ENCODE measurements around the gene SERTAD1. TPM values are rescaled to one million over a fixed set of nuclear protein-coding genes. Genes with fewer than 3 reads are reported as not detected.
"Not testable (repeated sequence)": the region's sequence is repeated elsewhere in the genome, so short reads cannot be mapped to it uniquely, and the experiment has no call there.

SERTAD1 gene
- total RNA-seq, 4 donors from 2014 or later, result 17.3 to 45.7 (median 26.6) TPM

DNA sequence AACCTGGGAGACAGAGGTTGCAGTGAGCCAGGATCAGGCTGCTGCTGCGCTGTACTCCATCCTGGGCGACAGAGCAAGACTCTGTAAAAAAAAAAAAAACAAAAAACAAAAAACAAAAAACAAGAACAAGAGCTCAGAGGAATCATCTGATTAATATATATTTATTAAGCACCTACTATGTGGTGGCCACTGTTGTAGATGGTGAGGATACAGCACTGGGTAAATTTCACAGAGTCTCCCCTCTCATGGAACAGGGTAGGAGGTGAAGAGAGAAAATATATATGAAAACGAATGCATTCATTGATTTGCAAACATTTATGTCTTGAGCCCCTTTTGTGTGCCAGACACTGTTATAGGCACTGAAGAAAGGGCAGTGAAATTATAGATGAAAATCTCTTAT lies 5.9 kb upstream of the SERTAD1 start:
- 88 to 92% methylated on average over 3 of the region's 3 CpGs for WGBS, 2 donors
- intact Hi-C loops (cut with DNase I; ENCODE audit: low total_unique reads), result no loop called here
- TF ChIP-seq, protein P1, sequence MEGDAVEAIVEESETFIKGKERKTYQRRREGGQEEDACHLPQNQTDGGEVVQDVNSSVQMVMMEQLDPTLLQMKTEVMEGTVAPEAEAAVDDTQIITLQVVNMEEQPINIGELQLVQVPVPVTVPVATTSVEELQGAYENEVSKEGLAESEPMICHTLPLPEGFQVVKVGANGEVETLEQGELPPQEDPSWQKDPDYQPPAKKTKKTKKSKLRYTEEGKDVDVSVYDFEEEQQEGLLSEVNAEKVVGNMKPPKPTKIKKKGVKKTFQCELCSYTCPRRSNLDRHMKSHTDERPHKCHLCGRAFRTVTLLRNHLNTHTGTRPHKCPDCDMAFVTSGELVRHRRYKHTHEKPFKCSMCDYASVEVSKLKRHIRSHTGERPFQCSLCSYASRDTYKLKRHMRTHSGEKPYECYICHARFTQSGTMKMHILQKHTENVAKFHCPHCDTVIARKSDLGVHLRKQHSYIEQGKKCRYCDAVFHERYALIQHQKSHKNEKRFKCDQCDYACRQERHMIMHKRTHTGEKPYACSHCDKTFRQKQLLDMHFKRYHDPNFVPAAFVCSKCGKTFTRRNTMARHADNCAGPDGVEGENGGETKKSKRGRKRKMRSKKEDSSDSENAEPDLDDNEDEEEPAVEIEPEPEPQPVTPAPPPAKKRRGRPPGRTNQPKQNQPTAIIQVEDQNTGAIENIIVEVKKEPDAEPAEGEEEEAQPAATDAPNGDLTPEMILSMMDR (IDR thresholded peaks at IDR 0.05), result no peak
- no peak for TF ChIP-seq POLR2A (IDR thresholded peaks at IDR 0.05)
- no peak overlapping the region for H3K4me3 ChIP-seq (ENCODE audit: low read depth, poor library complexity, severe bottlenecking)
- DNase-seq (ENCODE audit: low spot score in 2 of 2), result no peak

DNA sequence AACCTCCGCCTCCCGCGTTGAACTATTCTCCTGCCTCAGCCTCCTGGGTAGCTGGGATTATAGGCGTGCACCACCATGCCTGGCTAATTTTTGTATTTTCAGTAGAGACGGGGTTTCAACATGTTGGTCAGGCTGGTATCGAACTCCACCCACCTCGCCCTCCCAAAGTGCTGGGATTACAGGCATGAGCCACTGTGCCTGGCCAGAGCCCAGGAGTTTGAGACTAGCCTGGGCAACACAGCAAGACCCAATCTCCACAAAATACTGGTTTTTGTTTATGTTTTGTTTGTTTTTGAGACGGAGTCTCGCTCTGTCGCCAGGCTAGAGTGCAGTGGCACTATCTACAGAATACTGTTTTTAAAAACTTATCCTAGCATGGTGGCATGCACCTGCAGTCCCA lies 4.5 kb upstream of the SERTAD1 start:
- intact Hi-C loops (cut with DNase I; ENCODE audit: low total_unique reads); DNase-seq (ENCODE audit: low spot score in 2 of 2); H3K4me3 ChIP-seq (ENCODE audit: low read depth, poor library complexity, severe bottlenecking): not testable (repeated sequence)
- 87 to 90% methylated on average over 8 to 10 of the region's 10 CpGs for WGBS, 2 donors

DNA sequence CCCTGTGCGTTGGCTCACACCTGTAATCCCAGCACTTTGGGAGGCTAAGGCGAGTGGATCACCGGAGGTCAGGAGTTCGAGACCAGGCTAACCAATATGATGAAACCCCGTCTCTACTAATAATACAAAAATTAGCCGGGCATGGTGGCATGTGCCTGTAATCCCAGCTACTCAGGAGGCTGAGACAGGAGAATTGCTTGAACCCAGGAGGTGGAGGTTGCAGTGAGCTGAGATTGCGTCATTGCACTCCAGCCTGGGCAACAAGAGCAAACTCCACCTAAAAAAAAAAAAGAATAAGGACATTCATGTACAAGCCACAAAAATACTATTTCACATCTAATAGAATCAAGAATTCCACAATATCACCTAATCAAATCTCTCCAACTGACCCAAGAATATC lies 2.4 kb upstream of the SERTAD1 start:
- 93 to 95% methylated on average over 7 of the region's 7 CpGs for WGBS, 2 donors
- DNase-seq (ENCODE audit: low spot score in 2 of 2); H3K4me3 ChIP-seq (ENCODE audit: low read depth, poor library complexity, severe bottlenecking); intact Hi-C loops (cut with DNase I; ENCODE audit: low total_unique reads): not testable (repeated sequence)

DNA sequence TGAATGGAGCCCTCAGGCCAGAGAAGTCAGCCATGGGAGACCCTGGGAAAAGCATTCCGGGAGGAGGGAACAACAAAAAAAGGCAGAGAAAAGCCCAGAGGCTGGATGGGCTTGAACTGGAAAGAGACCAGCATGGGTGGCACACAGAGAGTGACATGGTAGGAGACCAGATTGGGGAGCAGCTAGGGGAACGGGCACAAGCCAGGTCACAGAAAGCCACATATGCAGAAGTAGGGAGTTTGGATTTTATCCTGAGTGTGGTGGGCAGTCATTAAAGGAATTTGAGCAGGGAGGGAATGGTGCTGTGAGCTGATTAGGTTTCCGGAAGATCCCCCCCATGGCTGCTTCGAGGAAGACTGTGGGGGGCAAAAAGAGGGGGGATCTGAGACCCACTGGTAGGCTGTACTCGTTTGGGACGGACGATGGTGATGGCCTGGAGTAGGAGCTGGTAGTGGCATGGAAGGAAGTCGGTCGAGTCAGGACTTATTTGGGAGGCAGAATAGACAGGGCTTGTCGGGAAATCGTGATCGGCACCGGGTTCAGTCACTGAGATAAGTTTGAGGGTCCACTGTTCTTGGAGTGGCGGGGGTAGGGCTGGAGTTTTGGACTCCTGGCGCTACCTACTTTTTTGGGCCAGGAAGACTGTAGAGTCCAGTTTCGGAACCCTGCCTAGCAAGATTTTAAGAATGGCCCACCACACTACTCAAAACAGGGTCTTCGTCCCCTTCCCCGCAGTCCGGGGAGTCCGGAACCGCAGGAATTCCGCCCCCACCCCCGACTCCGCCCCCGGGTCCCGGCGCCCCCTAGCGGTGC lies 949 bp downstream of the SERTAD1 start:
- DNase-seq (ENCODE audit: low spot score in 2 of 2), result no peak
- intact Hi-C loops (cut with DNase I; ENCODE audit: low total_unique reads), result no loop called here
- H3K4me3 ChIP-seq (ENCODE audit: low read depth, poor library complexity, severe bottlenecking), result peak overlapping the region; percentile 74
- 1% methylated on average over 21 to 27 of the region's 28 CpGs for WGBS, 2 donors
- TF ChIP-seq, protein P1 (IDR thresholded peaks at IDR 0.05), result no peak
- no peak for TF ChIP-seq POLR2A (IDR thresholded peaks at IDR 0.05)

DNA sequence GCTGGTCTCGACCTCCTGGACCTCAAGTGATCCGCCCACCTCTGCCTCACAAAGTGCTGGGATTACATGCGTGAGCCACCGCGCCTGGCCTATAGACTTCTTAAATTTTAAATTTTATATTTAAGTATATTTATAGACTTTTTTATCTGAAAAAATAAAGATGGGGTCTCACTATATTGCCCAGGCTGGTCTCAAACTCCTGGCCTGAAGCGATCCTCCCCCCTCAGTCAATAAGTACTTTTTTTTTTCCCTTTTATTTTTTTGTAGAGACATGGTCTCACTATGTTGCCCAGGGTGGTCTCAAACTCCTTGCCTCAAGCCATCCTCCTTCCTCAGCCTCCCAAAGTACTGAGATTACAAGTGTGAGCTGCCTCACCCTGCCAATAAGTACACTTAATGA lies 1.9 kb downstream of the SERTAD1 start:
- 95 to 96% methylated on average over 6 of the region's 6 CpGs for WGBS, 2 donors
- intact Hi-C loops (cut with DNase I; ENCODE audit: low total_unique reads), result no loop called here
- no peak for DNase-seq (ENCODE audit: low spot score in 2 of 2)
- no peak overlapping the region for H3K4me3 ChIP-seq (ENCODE audit: low read depth, poor library complexity, severe bottlenecking)
- TF ChIP-seq, protein P1 (IDR thresholded peaks at IDR 0.05), result no peak
- TF ChIP-seq POLR2A (IDR thresholded peaks at IDR 0.05), result no peak

DNA sequence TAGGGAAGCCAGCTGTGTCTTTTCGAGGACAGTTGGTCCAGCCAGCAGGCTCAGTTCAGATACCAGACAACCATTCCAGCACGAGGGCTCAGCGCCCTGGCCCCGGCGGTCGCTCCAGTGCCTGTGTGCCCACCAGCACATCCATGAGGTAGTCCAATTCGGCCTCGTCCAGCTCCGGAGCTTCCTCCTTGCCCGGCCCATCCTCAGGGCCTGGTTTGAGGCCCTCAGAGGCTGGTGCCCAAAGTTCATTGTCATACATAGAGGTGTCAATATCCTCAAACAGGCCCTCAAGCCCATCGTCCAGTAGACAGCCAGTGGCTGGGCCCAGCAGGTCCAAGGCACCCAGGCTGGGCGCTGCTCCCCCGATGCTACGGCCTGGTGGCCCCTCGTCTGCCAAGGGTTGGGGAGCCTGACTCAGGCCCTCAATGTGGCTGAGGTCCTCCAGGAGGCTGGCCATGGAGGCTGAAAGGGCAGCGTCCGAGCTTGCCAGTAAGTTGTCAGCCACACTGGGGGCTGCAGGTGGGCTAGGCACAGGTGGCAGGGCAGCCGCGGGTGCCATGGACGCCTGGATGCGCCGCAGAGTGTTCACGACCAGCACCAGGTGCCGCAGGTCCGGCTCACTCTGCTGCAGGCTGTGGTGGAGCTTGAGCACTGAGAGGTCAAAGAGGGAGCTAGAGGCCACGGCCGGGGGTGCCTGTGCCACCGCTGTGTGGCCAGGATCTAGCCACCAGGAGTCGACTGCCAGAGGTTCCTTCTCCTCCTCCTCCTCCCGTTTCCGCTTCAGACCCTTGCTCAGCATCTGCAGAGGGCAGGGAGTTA lies 2.8 kb downstream of the SERTAD1 start:
- 78 to 90% methylated on average over 10 to 28 of the region's 31 CpGs for WGBS, 2 donors

More for the DNA sequence above, 2.8 kb downstream of the SERTAD1 start:
- peak in 1 of 2 donors; percentile 87 for DNase-seq (ENCODE audit: low spot score in 2 of 2)
- TF ChIP-seq, protein P1 (IDR thresholded peaks at IDR 0.05), result no peak
- no peak for TF ChIP-seq POLR2A (IDR thresholded peaks at IDR 0.05)
- intact Hi-C loops (cut with DNase I; ENCODE audit: low total_unique reads), result no loop called here
- H3K4me3 ChIP-seq (ENCODE audit: low read depth, poor library complexity, severe bottlenecking), result no peak overlapping the region

Measured in lower leg skin (tissue), 4 donors.